Effector memory CD8-positive, alpha-beta T cell (primary cell): Measurements from ENCODE around the gene PCDHGC4.
A peak's percentile ranks its signal among the peaks of the same experiment; 100 is the strongest.

Source experiments
- ATAC-seq: fragments of 150-1000 bp; cut with Tn5 transposase; replicated peaks from 2 replicates; pipeline ENCODE4 v1.10.0; 2021; ENCODE audit warnings: mild to moderate bottlenecking, moderate library complexity
- DNase-seq, 3 experiments: peaks; one replicate each; pipeline ENCODE4 v3.0.0; 2021
- H3K27ac Mint-ChIP-seq, 2 donors: one replicate each; pipeline ENCODE4 v1.8.0; 2022; ENCODE audit warnings: mild to moderate bottlenecking in 2 of 2, mixed read lengths in 2 of 2, moderate library complexity in 2 of 2
- H3K27me3 Mint-ChIP-seq, 2 donors: one replicate each; pipeline ENCODE4 v1.8.0; 2022; ENCODE audit warnings: mixed read lengths in 2 of 2
- H3K36me3 Mint-ChIP-seq: one replicate; pipeline ENCODE4 v1.8.0; 2022; ENCODE audit warnings: mild to moderate bottlenecking, moderate library complexity, mixed read lengths; ENCODE audit not compliant: insufficient read depth
- H3K4me1 Mint-ChIP-seq, 2 donors: one replicate each; pipeline ENCODE4 v1.8.0; 2022; ENCODE audit warnings: low read depth in 2 of 2, mixed read lengths in 2 of 2
- H3K4me3 Mint-ChIP-seq, 2 donors: one replicate each; pipeline ENCODE4 v1.8.0; 2022; ENCODE audit warnings: mild to moderate bottlenecking in 2 of 2, mixed read lengths in 2 of 2, moderate library complexity in 2 of 2
- H3K9me3 Mint-ChIP-seq, 2 donors: one replicate each; pipeline ENCODE4 v1.8.0; 2022; ENCODE audit warnings: mixed read lengths in 2 of 2

PCDHGC4 gene

DNA sequence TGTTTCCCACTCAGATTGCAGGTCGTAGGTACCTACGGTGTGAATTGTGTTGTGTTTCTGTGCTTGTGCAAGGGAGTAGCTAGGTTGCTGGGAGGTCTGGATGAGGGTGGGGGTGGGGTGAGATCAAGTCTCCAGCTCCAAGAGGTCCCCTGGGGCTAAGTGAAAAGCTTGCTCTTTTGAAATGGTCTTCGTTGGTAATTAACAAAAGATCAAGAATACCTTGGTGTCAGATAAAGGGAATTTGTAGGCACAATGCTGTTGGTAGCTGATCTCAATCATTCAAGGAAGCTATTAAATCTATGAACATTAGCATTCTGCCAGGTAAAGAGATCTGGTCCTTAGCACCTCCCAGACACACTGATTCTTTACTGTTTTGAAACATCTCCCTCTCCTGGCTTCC is 928 bp upstream of the PCDHGC4 start:
- DNase-seq (no peak), ATAC-seq (no peak)
- Mint-ChIP-seq H3K27me3 (peaks cover 81 to 98% of the 10 kb centered on the region in 2 donors), H3K36me3 (no peaks in the 10 kb centered on the region), H3K4me3 (no peak overlapping the region), H3K4me1 (peaks cover 7 to 8% of the 10 kb centered on the region in 2 donors), H3K9me3 (no peaks in the 10 kb centered on the region), H3K27ac (no peak overlapping the region)

DNA sequence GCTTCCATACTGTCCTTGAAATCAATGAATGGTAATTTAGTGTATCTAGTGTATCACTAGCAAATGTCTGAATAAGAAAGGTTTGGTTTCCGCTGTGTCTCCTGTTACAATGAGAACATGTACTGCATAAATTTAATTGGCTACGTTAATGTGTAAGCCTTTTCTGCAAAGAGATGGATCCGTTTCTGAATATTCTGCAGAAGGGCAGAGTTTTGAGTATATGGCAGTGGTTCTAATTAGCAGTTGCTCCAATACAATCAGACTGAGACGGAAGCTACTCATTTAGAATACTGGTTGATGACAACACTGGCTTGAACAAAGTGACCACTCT is 555 bp upstream of the PCDHGC4 start:
- Mint-ChIP-seq H3K36me3 (no peaks in the 10 kb centered on the region), H3K9me3 (no peaks in the 10 kb centered on the region), H3K4me1 (peaks cover 8% of the 10 kb centered on the region in 2 donors), H3K4me3 (peak overlapping the region; percentile 34 to 64), H3K27ac (no peak overlapping the region), H3K27me3 (peaks cover 82 to 98% of the 10 kb centered on the region in 2 donors)
- ATAC-seq (no peak), DNase-seq (no peak)

DNA sequence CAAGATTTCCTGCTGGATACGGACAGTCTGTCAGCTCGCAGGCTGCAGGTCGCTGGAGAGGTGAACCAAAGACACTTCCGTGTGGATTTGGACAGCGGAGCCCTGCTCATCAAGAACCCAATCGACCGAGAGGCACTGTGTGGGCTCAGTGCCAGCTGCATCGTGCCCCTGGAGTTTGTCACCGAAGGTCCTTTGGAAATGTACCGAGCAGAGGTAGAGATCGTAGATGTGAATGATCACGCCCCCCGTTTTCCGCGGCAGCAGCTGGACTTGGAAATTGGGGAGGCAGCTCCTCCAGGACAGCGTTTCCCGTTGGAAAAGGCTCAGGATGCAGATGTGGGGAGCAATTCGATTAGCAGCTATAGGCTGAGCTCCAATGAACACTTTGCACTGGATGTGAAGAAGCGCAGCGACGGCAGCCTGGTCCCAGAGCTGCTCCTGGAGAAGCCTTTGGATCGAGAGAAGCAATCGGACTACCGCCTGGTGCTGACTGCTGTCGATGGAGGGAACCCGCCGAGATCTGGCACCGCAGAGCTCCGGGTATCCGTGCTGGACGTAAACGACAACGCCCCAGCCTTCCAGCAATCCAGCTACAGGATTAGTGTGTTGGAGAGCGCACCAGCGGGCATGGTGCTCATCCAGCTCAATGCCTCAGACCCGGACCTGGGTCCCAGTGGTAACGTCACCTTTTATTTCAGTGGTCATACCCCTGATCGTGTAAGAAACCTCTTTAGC is 658 bp downstream of the PCDHGC4 start:
- ATAC-seq: no peak
- H3K9me3 Mint-ChIP-seq: no peaks in the 10 kb centered on the region
- H3K4me1 Mint-ChIP-seq: peaks cover 8% of the 10 kb centered on the region in 2 donors
- peak overlapping the region in 1 of 2 donors; percentile 64 for H3K4me3 Mint-ChIP-seq
- H3K36me3 Mint-ChIP-seq: no peaks in the 10 kb centered on the region
- H3K27me3 Mint-ChIP-seq: peaks cover 83 to 98% of the 10 kb centered on the region in 2 donors
- DNase-seq: no peak
- no peak overlapping the region for H3K27ac Mint-ChIP-seq

DNA sequence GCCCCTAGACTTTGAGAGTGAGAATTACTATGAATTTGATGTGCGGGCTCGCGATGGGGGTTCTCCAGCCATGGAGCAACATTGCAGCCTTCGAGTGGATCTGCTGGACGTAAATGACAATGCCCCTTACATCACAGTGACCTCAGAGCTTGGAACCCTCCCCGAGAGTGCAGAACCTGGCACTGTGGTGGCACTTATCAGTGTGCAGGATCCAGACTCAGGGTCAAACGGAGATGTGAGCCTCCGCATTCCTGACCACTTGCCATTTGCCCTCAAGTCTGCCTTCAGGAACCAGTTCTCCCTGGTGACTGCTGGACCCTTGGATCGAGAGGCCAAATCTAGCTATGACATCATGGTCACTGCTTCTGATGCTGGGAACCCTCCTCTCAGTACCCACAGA is 1.3 kb downstream of the PCDHGC4 start:
- H3K4me1 Mint-ChIP-seq: peaks cover 8% of the 10 kb centered on the region in 2 donors
- peaks cover 83 to 98% of the 10 kb centered on the region in 2 donors for H3K27me3 Mint-ChIP-seq
- H3K36me3 Mint-ChIP-seq: no peaks in the 10 kb centered on the region
- no peaks in the 10 kb centered on the region for H3K9me3 Mint-ChIP-seq
- no peak overlapping the region for H3K4me3 Mint-ChIP-seq
- H3K27ac Mint-ChIP-seq: no peak overlapping the region
- ATAC-seq: no peak
- DNase-seq: no peak

DNA sequence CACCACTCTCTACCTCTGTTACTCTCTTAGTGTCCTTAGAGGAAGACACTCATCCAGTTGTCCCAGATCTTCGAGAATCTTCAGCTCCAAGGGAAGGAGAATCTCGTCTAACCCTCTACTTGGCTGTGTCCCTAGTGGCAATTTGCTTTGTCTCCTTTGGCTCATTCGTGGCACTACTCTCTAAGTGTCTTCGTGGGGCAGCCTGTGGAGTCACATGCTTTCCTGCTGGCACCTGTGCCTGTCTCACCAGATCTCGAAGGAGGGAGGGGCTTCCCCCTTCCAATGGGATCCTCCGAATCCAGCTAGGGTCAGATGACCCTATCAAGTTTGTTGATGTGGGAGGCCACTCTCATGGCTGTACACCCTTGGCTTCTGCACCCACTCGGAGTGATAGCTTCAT is 2.3 kb downstream of the PCDHGC4 start:
- Mint-ChIP-seq H3K4me3 (no peak overlapping the region), H3K27me3 (peaks cover 82 to 96% of the 10 kb centered on the region in 2 donors), H3K4me1 (peaks cover 8 to 11% of the 10 kb centered on the region in 2 donors), H3K36me3 (no peaks in the 10 kb centered on the region), H3K27ac (no peak overlapping the region), H3K9me3 (no peaks in the 10 kb centered on the region)
- ATAC-seq (no peak), DNase-seq (no peak)

DNA sequence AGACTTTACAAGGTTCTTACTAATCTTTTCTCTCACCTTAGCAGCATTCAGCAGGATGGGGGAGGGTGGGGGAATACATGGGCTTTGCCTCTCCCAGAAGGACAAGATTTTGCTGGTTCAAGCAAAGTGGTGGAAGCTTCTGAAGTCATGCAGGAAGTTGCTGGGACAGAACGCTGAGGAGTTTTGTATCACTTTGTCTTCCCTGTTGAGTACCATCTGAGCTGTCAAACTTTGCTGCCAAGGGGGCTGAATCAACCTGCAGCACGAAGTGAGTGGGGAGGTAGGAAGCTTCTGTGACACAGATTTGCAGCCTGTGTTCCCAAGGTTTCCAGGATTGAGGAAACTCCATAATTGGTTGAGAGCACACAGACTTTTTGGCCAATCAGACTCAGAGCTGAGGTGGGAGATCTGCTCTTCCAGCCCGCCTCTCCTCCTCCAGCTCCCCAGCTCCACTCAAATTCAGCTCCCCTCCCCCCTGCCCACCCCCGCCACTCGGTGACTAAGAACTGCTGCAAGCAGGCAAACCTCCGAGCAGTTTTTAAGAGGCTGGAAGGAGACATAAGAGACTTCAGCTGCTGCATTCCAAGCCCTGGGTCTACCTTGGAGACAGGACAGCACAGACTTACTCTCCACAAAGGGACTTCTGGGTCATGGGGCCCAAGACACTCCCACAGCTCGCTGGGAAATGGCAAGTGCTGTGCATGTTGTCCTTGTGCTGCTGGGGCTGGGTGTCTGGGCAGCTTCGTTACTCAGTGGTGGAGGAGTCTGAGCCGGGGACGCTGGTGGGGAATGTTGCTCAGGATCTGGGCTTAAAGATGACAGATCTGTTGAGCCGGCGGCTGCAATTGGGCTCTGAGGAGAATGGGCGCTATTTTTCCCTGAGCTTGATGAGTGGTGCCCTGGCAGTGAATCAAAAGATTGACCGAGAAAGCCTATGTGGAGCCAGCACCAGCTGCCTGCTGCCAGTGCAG is 4.0 kb downstream of the PCDHGC4 start, which contains the start of gene PCDHGC5:
Gene PCDHGC5 (plus strand): TSS at position 491 of the 971 bp plus-strand sequence. CDS start 160 bp downstream, at position 651.
- no peak within 1 kb of the TSS for H3K27ac Mint-ChIP-seq
- no peaks in the 10 kb centered on the region for H3K9me3 Mint-ChIP-seq
- H3K36me3 Mint-ChIP-seq: no peaks in the 10 kb centered on the region
- DNase-seq: no peak
- H3K27me3 Mint-ChIP-seq: peaks cover 72 to 96% of the 10 kb centered on the region in 2 donors
- peaks cover 8 to 12% of the 10 kb centered on the region in 2 donors for H3K4me1 Mint-ChIP-seq
- H3K4me3 Mint-ChIP-seq: no peak within 1 kb of the TSS
- no peak for ATAC-seq

DNA sequence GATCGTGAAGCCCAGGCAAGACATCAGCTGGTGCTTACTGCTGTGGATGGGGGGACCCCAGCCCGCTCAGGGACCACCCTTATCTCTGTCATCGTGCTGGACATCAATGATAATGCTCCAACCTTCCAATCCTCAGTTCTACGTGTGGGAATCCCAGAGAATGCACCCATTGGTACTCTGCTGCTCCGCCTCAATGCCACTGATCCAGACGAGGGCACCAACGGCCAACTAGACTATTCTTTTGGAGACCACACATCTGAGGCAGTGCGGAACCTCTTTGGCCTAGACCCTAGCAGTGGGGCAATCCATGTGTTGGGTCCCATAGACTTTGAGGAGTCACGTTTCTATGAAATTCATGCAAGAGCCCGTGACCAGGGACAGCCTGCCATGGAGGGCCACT is 5.0 kb downstream of the PCDHGC4 start:
- ATAC-seq (no peak), DNase-seq (no peak)
- Mint-ChIP-seq H3K36me3 (no peaks in the 10 kb centered on the region), H3K27me3 (peaks cover 63 to 96% of the 10 kb centered on the region in 2 donors), H3K27ac (no peak overlapping the region), H3K4me3 (no peak overlapping the region), H3K9me3 (no peaks in the 10 kb centered on the region), H3K4me1 (peaks cover under 1 to 12% of the 10 kb centered on the region in 2 donors)

DNA sequence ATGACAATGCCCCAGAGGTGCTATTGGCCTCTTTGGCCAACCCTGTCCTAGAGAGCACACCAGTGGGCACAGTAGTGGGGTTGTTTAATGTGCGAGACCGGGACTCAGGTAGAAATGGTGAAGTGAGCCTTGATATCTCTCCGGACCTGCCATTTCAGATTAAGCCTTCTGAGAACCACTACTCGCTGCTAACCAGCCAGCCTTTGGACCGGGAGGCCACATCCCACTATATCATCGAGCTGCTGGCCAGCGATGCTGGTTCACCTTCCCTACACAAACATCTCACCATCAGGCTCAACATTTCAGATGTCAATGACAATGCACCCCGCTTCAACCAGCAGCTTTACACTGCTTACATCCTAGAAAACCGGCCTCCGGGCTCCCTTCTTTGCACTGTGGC is 5.4 kb downstream of the PCDHGC4 start:
- no peak overlapping the region for H3K4me3 Mint-ChIP-seq
- no peaks in the 10 kb centered on the region for H3K36me3 Mint-ChIP-seq
- no peaks in the 10 kb centered on the region for H3K9me3 Mint-ChIP-seq
- DNase-seq: no peak
- no peak overlapping the region for H3K27ac Mint-ChIP-seq
- H3K4me1 Mint-ChIP-seq: peaks cover under 1 to 7% of the 10 kb centered on the region in 2 donors
- no peak for ATAC-seq
- H3K27me3 Mint-ChIP-seq: peaks cover 61 to 96% of the 10 kb centered on the region in 2 donors

DNA sequence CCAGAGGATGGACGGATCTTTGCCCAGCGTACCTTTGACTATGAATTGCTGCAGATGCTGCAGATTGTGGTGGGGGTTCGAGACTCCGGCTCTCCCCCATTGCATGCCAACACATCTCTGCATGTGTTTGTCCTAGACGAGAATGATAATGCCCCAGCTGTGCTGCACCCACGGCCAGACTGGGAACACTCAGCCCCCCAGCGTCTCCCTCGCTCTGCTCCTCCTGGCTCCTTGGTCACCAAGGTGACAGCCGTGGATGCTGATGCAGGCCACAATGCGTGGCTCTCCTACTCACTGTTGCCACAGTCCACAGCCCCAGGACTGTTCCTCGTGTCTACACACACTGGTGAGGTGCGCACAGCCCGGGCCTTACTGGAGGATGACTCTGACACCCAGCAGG is 5.9 kb downstream of the PCDHGC4 start:
- Mint-ChIP-seq H3K36me3 (no peaks in the 10 kb centered on the region), H3K27me3 (peaks cover 64 to 96% of the 10 kb centered on the region in 2 donors), H3K4me3 (no peak overlapping the region)

DNA sequence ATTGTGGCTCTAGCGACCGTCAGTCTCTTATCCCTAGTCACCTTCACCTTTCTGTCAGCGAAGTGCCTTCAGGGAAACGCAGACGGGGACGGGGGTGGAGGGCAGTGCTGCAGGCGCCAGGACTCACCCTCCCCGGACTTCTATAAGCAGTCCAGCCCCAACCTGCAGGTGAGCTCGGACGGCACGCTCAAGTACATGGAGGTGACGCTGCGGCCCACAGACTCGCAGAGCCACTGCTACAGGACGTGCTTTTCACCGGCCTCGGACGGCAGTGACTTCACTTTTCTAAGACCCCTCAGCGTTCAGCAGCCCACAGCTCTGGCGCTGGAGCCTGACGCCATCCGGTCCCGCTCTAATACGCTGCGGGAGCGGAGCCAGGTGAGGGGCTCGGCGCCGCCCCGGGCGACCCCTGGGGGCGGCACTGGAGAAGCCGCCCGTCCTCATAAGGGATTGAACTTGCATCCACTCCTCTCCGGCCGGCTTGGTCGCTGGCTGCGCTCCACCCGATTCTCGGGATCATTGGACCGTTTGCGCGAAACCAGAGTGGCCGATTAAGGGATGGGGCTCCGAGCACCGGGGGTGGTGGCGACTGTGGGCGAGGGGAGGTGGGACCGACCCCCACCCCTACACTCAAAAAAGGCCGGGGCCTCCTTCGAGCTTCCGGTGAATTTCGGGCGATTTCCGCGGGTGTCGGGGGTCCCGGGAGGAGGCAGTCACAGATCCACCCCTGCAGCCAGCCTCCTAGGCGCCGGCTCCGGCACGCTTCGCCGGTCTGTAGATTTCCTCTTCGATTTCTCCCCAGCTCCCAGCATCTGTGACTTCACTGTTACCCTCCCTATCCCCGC is 6.7 kb downstream of the PCDHGC4 start:
- ATAC-seq: no peak
- Mint-ChIP-seq H3K36me3 (no peaks in the 10 kb centered on the region), H3K9me3 (no peaks in the 10 kb centered on the region), H3K27ac (no peak overlapping the region), H3K4me1 (peaks cover 6 to 12% of the 10 kb centered on the region in 2 donors), H3K27me3 (peaks cover 62 to 96% of the 10 kb centered on the region in 2 donors), H3K4me3 (peak overlapping the region in 1 of 2 donors; percentile 71)
- no peak for DNase-seq

More for the DNA sequence above, 5.9 kb downstream of the PCDHGC4 start:
- Mint-ChIP-seq H3K9me3 (no peaks in the 10 kb centered on the region), H3K4me1 (peaks cover 5 to 12% of the 10 kb centered on the region in 2 donors), H3K27ac (no peak overlapping the region)
- DNase-seq (no peak), ATAC-seq (no peak)

DNA sequence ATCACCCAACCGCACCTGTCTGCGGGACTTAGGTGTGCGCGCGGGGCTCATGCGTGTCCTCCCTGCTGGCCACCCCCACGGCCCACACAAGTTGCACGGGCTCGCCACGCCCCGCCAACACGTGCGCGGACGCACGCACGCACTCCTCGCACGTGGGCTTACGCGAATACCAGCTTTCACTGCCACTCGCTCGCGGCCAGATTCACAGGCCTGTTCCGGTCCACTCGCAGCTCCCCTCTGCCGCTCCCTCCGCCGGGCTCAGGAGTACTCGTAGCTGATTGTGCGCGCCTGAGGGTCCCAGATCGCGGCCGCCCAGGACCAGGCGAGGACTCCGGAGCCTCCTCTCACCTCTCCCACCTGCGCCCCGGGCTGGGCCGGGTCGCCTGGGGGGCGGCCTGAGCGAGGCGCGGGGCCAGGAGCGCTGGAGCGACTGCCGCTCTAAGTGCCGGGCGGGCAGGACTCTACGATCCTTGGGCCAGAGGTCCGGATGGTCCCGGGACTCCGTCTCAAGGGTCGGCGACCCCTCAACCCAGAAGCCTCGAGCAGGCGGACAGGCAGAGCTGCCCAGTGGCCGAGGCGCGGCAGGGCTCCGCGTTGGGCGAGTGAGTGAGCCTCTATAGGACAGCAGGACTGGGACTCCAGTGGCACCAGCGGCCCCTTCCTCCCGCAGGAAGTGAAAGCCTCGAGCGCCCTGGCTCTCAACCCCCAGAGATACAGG is 7.5 kb downstream of the PCDHGC4 start:
- Mint-ChIP-seq H3K27ac (no peak overlapping the region), H3K9me3 (no peaks in the 10 kb centered on the region), H3K36me3 (no peaks in the 10 kb centered on the region), H3K4me1 (peaks cover 6 to 12% of the 10 kb centered on the region in 2 donors), H3K4me3 (peak overlapping the region in 1 of 2 donors; percentile 71), H3K27me3 (peaks cover 54 to 95% of the 10 kb centered on the region in 2 donors)
- ATAC-seq (peak; percentile 53), DNase-seq (no peak)

DNA sequence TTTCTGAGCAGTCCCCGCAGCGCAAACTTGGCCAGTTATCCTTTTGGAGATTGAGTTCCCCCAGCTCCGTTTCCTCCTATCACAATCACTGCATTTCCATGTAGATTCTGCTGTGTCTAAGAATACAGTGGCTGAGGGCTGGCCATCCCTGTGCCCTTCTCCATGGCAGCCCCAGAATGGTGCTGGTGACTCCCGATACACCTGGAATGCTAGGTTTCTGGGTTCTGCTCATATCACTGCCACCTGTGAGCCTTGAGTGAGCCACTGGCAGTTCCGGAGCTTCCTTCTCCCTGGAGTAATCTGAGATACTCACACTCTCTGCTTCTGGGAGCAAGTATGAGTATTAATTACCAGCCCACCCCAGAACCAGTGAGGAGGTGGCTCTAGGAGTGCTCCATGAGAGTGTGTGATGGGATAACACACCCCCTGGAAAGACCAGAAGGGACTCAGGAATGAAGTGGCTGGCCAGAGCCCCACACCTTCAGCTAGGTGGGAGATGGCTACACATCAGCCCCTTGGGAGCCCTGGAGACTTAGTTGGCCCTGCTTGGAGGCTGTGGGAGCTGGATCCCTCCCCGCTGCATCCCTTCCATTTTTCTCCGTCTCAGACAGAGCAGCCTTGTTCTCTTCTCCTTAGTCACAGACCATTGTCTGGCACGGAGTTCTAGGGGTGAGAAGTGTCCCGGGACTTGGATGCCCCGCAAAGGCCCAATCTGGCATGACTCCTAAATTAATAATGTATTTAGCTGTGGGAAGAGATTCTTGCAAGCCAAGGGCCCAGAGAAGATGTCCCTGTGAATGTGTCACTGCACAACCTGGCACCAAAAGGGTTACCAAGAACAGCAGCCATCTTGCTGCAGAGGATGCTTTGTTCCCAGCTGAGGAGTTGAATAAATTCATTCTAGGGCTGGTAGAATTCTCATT is 8.9 kb downstream of the PCDHGC4 start:
- Mint-ChIP-seq H3K4me3 (no peak overlapping the region), H3K9me3 (no peaks in the 10 kb centered on the region), H3K27ac (no peak overlapping the region), H3K4me1 (peaks cover 6 to 12% of the 10 kb centered on the region in 2 donors), H3K27me3 (peaks cover 52 to 95% of the 10 kb centered on the region in 2 donors), H3K36me3 (no peaks in the 10 kb centered on the region)
- ATAC-seq (no peak), DNase-seq (no peak)
